Neural cell (in vitro differentiated cells): ENCODE data around the gene NPHP4. TPM values are rescaled to one million over a fixed set of nuclear protein-coding genes. Genes with fewer than 3 reads are reported as not detected.

Source experiments
- H2AFZ ChIP-seq: fragments of 200-600, 300-800 bp; sonication (generic), shearing (Covaris generic); 2 replicates; pipeline ENCODE4 v1.6.0; 2014; ENCODE audit warnings: low read depth, mild to moderate bottlenecking, antibody characterized with exemption, low read length, moderate library complexity
- H3F3A ChIP-seq: fragments of 200-600 bp; shearing (Covaris generic); 2 replicates; pipeline ENCODE4 v1.6.1; 2016; ENCODE audit warnings: mild to moderate bottlenecking, moderate library complexity, mixed read lengths, antibody characterized with exemption, low read length; ENCODE audit not compliant: insufficient read depth, poor library complexity, severe bottlenecking
- H3K27ac ChIP-seq: fragments of 200-600, 300-800 bp; sonication (generic), shearing (Covaris generic); 2 replicates; pipeline ENCODE4 v1.5.1; 2014; ENCODE audit warnings: mild to moderate bottlenecking, low read length, moderate library complexity
- H3K27me3 ChIP-seq: fragments of 300-800, 200-600 bp; sonication (generic), shearing (Covaris generic); 2 replicates; pipeline ENCODE4 v1.6.0; 2014; ENCODE audit warnings: mild to moderate bottlenecking, low read depth, low read length, moderate library complexity; ENCODE audit not compliant: insufficient read depth
- H3K36me3 ChIP-seq: fragments of 300-800, 200-600 bp; sonication (generic), shearing (Covaris generic); 2 replicates; pipeline ENCODE4 v1.5.1; 2014; ENCODE audit warnings: mild to moderate bottlenecking, antibody characterized with exemption, low read length, moderate library complexity; ENCODE audit not compliant: insufficient read depth
- H3K4me2 ChIP-seq: fragments of 300-800, 200-600 bp; sonication (generic), shearing (Covaris generic); 2 replicates; pipeline ENCODE4 v1.6.0; 2014; ENCODE audit warnings: mild to moderate bottlenecking, low read length
- H3K4me3 ChIP-seq: fragments of 300-800, 200-600 bp; sonication (generic), shearing (Covaris generic); 2 replicates; pipeline ENCODE4 v1.5.1; 2014; ENCODE audit warnings: mild to moderate bottlenecking, low read length, moderate library complexity
- H3K79me2 ChIP-seq: fragments of 200-600 bp; shearing (Covaris generic); replicated peaks from 2 replicates; pipeline ENCODE4 v1.6.0; 2014; ENCODE audit warnings: mild to moderate bottlenecking, low read length, moderate library complexity; ENCODE audit not compliant: insufficient read depth
- H3K9ac ChIP-seq: fragments of 300-800, 200-600 bp; sonication (generic), shearing (Covaris generic); 2 replicates; pipeline ENCODE4 v1.6.1; 2016; ENCODE audit warnings: mild to moderate bottlenecking, low read length, mixed read lengths
- H3K9me2 ChIP-seq: fragments of 200-600 bp; shearing (Covaris generic); 2 replicates; pipeline ENCODE4 v1.6.1; 2016; ENCODE audit warnings: mild to moderate bottlenecking, low read length, mixed read lengths; ENCODE audit not compliant: insufficient read depth
- H3K9me3 ChIP-seq: fragments of 200-600, 300-800 bp; sonication (generic), shearing (Covaris generic); 2 replicates; pipeline ENCODE4 v1.6.1; 2016; ENCODE audit warnings: mild to moderate bottlenecking, mixed run types, low read length, moderate library complexity, mixed read lengths
- H4K20me1 ChIP-seq: fragments of 200-600 bp; shearing (Covaris generic); 2 replicates; pipeline ENCODE4 v1.6.1; 2016; ENCODE audit warnings: mild to moderate bottlenecking, mixed run types; ENCODE audit not compliant: insufficient read depth
- EP300 ChIP-seq: fragments of 450-650 bp; conservative IDR thresholded peaks from 2 replicates; pipeline ENCODE4 v1.6.1; 2014; ENCODE audit warnings: antibody characterized with exemption, mild to moderate bottlenecking, moderate library complexity; ENCODE audit not compliant: poor library complexity, severe bottlenecking
- EZH2 ChIP-seq: fragments of 200-600, 300-800 bp; shearing (Covaris generic), sonication (generic); IDR thresholded peaks from 2 replicates; pipeline ENCODE4 v1.6.1; 2014; ENCODE audit warnings: antibody characterized with exemption, low read length, borderline replicate concordance, mild to moderate bottlenecking; ENCODE audit not compliant: insufficient read depth, poor library complexity, severe bottlenecking
- MXI1 ChIP-seq: fragments of 450-650 bp; conservative IDR thresholded peaks from 2 replicates; pipeline ENCODE4 v1.6.1; 2014; ENCODE audit warnings: antibody characterized with exemption, mild to moderate bottlenecking; ENCODE audit not compliant: poor library complexity, severe bottlenecking
- POLR2AphosphoS5 ChIP-seq: IDR thresholded peaks from 2 replicates; pipeline ENCODE4 v1.6.1; 2012
- RAD21 ChIP-seq: fragments of 450-650 bp; conservative IDR thresholded peaks from 2 replicates; pipeline ENCODE4 v1.6.1; 2014; ENCODE audit warnings: antibody characterized with exemption, mild to moderate bottlenecking, moderate library complexity
- SMC3 ChIP-seq: fragments of 450-650 bp; conservative IDR thresholded peaks from 2 replicates; pipeline ENCODE4 v1.6.1; 2014; ENCODE audit warnings: antibody characterized with exemption, mild to moderate bottlenecking, moderate library complexity; ENCODE audit not compliant: poor library complexity
- TAF1 ChIP-seq: IDR thresholded peaks from 2 replicates; pipeline ENCODE4 v1.6.1; 2012; ENCODE audit warnings: low read depth
- polyA plus RNA-seq: library from polyadenylated mRNA; depleted of rRNA; stranded (reverse); fragments of >200 nt; gene quantifications from 2 replicates; pipeline ENCODE4 v1.2.3, GENCODE V29; 2014
- TF ChIP-seq, protein P1 (sequence below): IDR thresholded peaks from 2 replicates; pipeline ENCODE4 v1.6.1; 2012; ENCODE audit warnings: borderline replicate concordance
- TF ChIP-seq, protein P2 (sequence below): fragments of 450-650 bp; IDR thresholded peaks from 2 replicates; pipeline ENCODE4 v1.5.1; 2014; ENCODE audit warnings: antibody characterized with exemption, mild to moderate bottlenecking, moderate library complexity; ENCODE audit not compliant: poor library complexity, severe bottlenecking

NPHP4 gene
- polyA plus RNA-seq, 1 donor from 2014 or later, result 17.1 TPM

DNA sequence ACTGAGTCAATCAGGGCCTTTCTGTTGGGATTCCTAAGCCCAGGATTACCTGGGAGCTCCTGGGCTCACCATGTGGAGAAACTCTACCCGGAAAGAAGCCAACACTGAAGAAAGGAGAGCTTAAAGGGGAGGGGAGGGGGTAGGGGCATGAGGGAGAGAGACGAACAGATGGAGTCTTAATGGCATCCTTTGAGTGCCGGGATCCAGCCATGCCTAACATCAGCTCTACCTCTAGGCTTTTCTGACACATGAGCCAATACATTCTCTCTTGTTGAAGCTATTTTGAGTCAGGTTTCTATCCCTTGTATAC, 75.0 kb downstream of the NPHP4 start:
- H3K27me3 ChIP-seq, result no peaks in the 10 kb centered on the region
- no peaks in the 10 kb centered on the region for H3F3A ChIP-seq
- H3K4me2 ChIP-seq, result no peak overlapping the region
- TF ChIP-seq, protein P1, sequence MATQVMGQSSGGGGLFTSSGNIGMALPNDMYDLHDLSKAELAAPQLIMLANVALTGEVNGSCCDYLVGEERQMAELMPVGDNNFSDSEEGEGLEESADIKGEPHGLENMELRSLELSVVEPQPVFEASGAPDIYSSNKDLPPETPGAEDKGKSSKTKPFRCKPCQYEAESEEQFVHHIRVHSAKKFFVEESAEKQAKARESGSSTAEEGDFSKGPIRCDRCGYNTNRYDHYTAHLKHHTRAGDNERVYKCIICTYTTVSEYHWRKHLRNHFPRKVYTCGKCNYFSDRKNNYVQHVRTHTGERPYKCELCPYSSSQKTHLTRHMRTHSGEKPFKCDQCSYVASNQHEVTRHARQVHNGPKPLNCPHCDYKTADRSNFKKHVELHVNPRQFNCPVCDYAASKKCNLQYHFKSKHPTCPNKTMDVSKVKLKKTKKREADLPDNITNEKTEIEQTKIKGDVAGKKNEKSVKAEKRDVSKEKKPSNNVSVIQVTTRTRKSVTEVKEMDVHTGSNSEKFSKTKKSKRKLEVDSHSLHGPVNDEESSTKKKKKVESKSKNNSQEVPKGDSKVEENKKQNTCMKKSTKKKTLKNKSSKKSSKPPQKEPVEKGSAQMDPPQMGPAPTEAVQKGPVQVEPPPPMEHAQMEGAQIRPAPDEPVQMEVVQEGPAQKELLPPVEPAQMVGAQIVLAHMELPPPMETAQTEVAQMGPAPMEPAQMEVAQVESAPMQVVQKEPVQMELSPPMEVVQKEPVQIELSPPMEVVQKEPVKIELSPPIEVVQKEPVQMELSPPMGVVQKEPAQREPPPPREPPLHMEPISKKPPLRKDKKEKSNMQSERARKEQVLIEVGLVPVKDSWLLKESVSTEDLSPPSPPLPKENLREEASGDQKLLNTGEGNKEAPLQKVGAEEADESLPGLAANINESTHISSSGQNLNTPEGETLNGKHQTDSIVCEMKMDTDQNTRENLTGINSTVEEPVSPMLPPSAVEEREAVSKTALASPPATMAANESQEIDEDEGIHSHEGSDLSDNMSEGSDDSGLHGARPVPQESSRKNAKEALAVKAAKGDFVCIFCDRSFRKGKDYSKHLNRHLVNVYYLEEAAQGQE, result no peak
- TF ChIP-seq RAD21, result no peak
- TF ChIP-seq, protein P2, sequence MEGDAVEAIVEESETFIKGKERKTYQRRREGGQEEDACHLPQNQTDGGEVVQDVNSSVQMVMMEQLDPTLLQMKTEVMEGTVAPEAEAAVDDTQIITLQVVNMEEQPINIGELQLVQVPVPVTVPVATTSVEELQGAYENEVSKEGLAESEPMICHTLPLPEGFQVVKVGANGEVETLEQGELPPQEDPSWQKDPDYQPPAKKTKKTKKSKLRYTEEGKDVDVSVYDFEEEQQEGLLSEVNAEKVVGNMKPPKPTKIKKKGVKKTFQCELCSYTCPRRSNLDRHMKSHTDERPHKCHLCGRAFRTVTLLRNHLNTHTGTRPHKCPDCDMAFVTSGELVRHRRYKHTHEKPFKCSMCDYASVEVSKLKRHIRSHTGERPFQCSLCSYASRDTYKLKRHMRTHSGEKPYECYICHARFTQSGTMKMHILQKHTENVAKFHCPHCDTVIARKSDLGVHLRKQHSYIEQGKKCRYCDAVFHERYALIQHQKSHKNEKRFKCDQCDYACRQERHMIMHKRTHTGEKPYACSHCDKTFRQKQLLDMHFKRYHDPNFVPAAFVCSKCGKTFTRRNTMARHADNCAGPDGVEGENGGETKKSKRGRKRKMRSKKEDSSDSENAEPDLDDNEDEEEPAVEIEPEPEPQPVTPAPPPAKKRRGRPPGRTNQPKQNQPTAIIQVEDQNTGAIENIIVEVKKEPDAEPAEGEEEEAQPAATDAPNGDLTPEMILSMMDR, result no peak
- TF ChIP-seq EZH2, result no peak
- no peak for TF ChIP-seq POLR2AphosphoS5
- TF ChIP-seq SMC3, result no peak
- TF ChIP-seq MXI1, result no peak
- no peak for TF ChIP-seq EP300
- no peak for TF ChIP-seq TAF1
- H3K9me3 ChIP-seq, result no peaks in the 10 kb centered on the region
- no peak overlapping the region for H3K27ac ChIP-seq
- H3K9ac ChIP-seq, result no peak overlapping the region
- H4K20me1 ChIP-seq, result no peaks in the 10 kb centered on the region
- H3K79me2 ChIP-seq, result no peaks in the 10 kb centered on the region
- no peak overlapping the region for H2AFZ ChIP-seq
- no peaks in the 10 kb centered on the region for H3K36me3 ChIP-seq
- no peak overlapping the region for H3K4me3 ChIP-seq
- no peaks in the 10 kb centered on the region for H3K9me2 ChIP-seq

DNA sequence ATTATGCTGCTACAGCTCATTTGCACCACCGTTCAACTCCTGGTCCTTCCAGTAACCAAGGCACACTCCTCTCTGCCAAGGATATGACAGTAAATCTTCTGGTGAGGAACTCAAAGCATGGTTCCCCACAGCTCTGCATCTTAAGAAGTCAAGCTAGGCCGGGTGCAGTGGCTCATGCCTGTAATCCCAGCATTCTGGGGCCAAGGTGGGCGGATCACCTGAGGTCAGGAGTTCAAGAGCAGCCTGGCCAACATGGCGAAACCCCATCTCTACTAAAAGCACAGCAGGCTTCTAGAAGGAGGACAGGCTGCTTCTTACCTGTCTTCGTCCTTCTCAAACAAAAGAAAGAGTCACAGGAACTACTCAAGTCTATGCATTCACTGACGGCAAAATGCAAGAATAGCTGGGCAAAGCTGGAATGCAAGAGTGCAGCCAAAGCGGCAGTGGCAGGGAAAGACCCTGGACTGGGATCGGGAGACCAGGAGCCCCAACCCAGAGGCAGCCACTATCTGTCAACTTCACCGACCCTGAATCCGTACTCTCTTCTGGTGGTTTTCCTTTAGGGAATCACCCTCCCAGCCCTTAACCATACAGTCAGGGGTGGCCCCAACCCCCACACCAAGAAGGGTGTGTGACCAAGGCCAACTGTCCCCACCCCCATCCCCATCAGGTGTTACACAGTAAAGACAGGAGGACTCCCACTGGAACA, 75.5 kb downstream of the NPHP4 start:
- no peak for TF ChIP-seq POLR2AphosphoS5
- TF ChIP-seq, protein P1, result no peak
- no peak for TF ChIP-seq SMC3
- TF ChIP-seq EZH2, result no peak
- TF ChIP-seq EP300, result no peak
- TF ChIP-seq, protein P2, result no peak
- TF ChIP-seq TAF1, result no peak
- Histone ChIP-seq H4K20me1 (no peaks in the 10 kb centered on the region), H3K27me3 (no peaks in the 10 kb centered on the region), H3K36me3 (no peaks in the 10 kb centered on the region), H2AFZ (no peak overlapping the region), H3K9me2 (no peaks in the 10 kb centered on the region), H3F3A (no peaks in the 10 kb centered on the region), H3K79me2 (no peaks in the 10 kb centered on the region), H3K4me2 (no peak overlapping the region), H3K27ac (no peak overlapping the region), H3K9me3 (no peaks in the 10 kb centered on the region), H3K9ac (no peak overlapping the region), H3K4me3 (no peak overlapping the region)
